ENCODE data around the gene ATP6V0E1. TPM values are rescaled to one million over a fixed set of nuclear protein-coding genes. Genes with fewer than 3 reads are reported as not detected.
A peak's percentile ranks its signal among the peaks of the same experiment; 100 is the strongest.

Gene ATP6V0E1
- polyA plus RNA-seq, 3 donors, result 145 to 323 (median 287) TPM

GRCh38 chr5:172953776-172954675, 29.5 kb upstream of the ATP6V0E1 start:
- no peak overlapping the region for H3K27ac ChIP-seq (ENCODE audit: low read depth, low read length)
- WGBS, 3 donors, result 60 to 69% (median 68%) methylated on average over 15 of the region's 15 CpGs

GRCh38 chr5:172954751-172955159, 28.8 kb upstream of the ATP6V0E1 start:
- no peak overlapping the region for H3K27ac ChIP-seq (ENCODE audit: low read depth, low read length)
- WGBS, 3 donors, result 60 to 78% (median 66%) methylated on average over 7 to 8 of the region's 8 CpGs

GRCh38 chr5:172956228-172956627, 27.3 kb upstream of the ATP6V0E1 start:
- H3K27ac ChIP-seq (ENCODE audit: low read depth, low read length), result no peak overlapping the region
- 68 to 88% (median 83%) methylated on average over 3 of the region's 3 CpGs for WGBS, 3 donors

GRCh38 chr5:172956936-172957335, 26.6 kb upstream of the ATP6V0E1 start:
- WGBS, 3 donors, result 49 to 55% (median 55%) methylated on average over 4 of the region's 4 CpGs
- no peak overlapping the region for H3K27ac ChIP-seq (ENCODE audit: low read depth, low read length)

GRCh38 chr5:172957458-172957857, 26.1 kb upstream of the ATP6V0E1 start:
- WGBS, 3 donors, result 60 to 63% (median 62%) methylated on average over 5 of the region's 5 CpGs
- H3K27ac ChIP-seq (ENCODE audit: low read depth, low read length), result no peak overlapping the region

- WGBS, 3 donors, result 2 to 4% (median 4%) methylated on average over 44 to 54 of the region's 54 CpGs
These were observed 25.1 kb upstream of the ATP6V0E1 start for GRCh38 chr5:172958331-172959046.

GRCh38 chr5:172959824-172960799, 23.5 kb upstream of the ATP6V0E1 start:
- WGBS, 3 donors, result 9 to 13% (median 13%) methylated on average over 26 to 28 of the region's 28 CpGs
- peak overlapping the region; percentile 19 for H3K27ac ChIP-seq (ENCODE audit: low read depth, low read length)

More at GRCh38 chr5:172958331-172959046, 25.1 kb upstream of the ATP6V0E1 start:
- no peak overlapping the region for H3K27ac ChIP-seq (ENCODE audit: low read depth, low read length)

GRCh38 chr5:172969921-172970320, 13.7 kb upstream of the ATP6V0E1 start:
- WGBS, 3 donors, result 92 to 98% (median 95%) methylated on average over 2 of the region's 2 CpGs
- no peak overlapping the region for H3K27ac ChIP-seq (ENCODE audit: low read depth, low read length)

GRCh38 chr5:172971482-172971881, 12.1 kb upstream of the ATP6V0E1 start:
- H3K27ac ChIP-seq (ENCODE audit: low read depth, low read length), result no peak overlapping the region
- WGBS, 3 donors, result 51 to 92% (median 83%) methylated on average over 3 of the region's 3 CpGs

GRCh38 chr5:172972552-172972951, 11.0 kb upstream of the ATP6V0E1 start:
- WGBS, 3 donors, result 91 to 97% (median 96%) methylated on average over 5 of the region's 5 CpGs
- H3K27ac ChIP-seq (ENCODE audit: low read depth, low read length), result no peak overlapping the region

- no peak overlapping the region for H3K27ac ChIP-seq (ENCODE audit: low read depth, low read length)
- WGBS, 3 donors, result 28 to 62% (median 42%) methylated on average over 3 of the region's 3 CpGs
These were observed 10.2 kb upstream of the ATP6V0E1 start for GRCh38 chr5:172973127-172973916.

GRCh38 chr5:172973931-172974330, 9.6 kb upstream of the ATP6V0E1 start:
- H3K27ac ChIP-seq (ENCODE audit: low read depth, low read length), result no peak overlapping the region
- 69 to 84% (median 76%) methylated on average over 8 of the region's 8 CpGs for WGBS, 3 donors

- whole genome bisulfite sequencing, 3 donors, result 89 to 92% (median 92%) methylated on average over 11 of the region's 11 CpGs
- H3K27ac ChIP-seq (ENCODE audit: low read depth, low read length), result no peak overlapping the region
These were observed 8.3 kb upstream of the ATP6V0E1 start for GRCh38 chr5:172975289-172975688.

GRCh38 chr5:172979778-172980177, 3.8 kb upstream of the ATP6V0E1 start:
- WGBS, 3 donors, result 85 to 93% (median 89%) methylated on average over 4 of the region's 4 CpGs
- H3K27ac ChIP-seq (ENCODE audit: low read depth, low read length), result no peak overlapping the region

- 51 to 95% (median 93%) methylated on average over 7 of the region's 7 CpGs for WGBS, 3 donors
- H3K27ac ChIP-seq (ENCODE audit: low read depth, low read length), result no peak overlapping the region
These were observed 1.6 kb upstream of the ATP6V0E1 start for GRCh38 chr5:172981931-172982330.

GRCh38 chr5:172984244-172984953, 828 bp downstream of the ATP6V0E1 start:
- 1% methylated on average over 15 of the region's 15 CpGs for WGBS, 3 donors
- peak overlapping the region; percentile 6 for H3K27ac ChIP-seq (ENCODE audit: low read depth, low read length)

- H3K27ac ChIP-seq (ENCODE audit: low read depth, low read length), result no peak overlapping the region
These were observed 2.0 kb downstream of the ATP6V0E1 start for GRCh38 chr5:172985596-172985995.

Measured in adipose tissue (tissue), 3 donors.